GM18499 (cell line): Measurements from ENCODE around the gene FGF2.

Experiments used
- ATAC-seq: cut with Tn5 transposase; IDR thresholded peaks from one replicate; pipeline ENCODE4 v1.9.1; 2021; ENCODE audit warnings: moderate number of reproducible peaks; ENCODE audit not compliant: insufficient read depth, unreplicated experiment

FGF2 gene

GRCh38 chr4:122882857-122883735 is 56.5 kb downstream of the FGF2 start:
- no peak for ATAC-seq

GRCh38 chr4:122884499-122884898 is 57.9 kb downstream of the FGF2 start:
- no peak for ATAC-seq

GRCh38 chr4:122889726-122890125 is 63.1 kb downstream of the FGF2 start:
- no peak for ATAC-seq

- ATAC-seq = no peak
Measured at GRCh38 chr4:122890147-122890795, 63.6 kb downstream of the FGF2 start.

GRCh38 chr4:122894827-122895226 is 68.2 kb downstream of the FGF2 start:
- ATAC-seq = no peak

- ATAC-seq = no peak
Measured at GRCh38 chr4:122895336-122895995, 68.8 kb downstream of the FGF2 start.

GRCh38 chr4:122896270-122896669 is 69.6 kb downstream of the FGF2 start:
- no peak for ATAC-seq

- ATAC-seq = no peak
Measured at GRCh38 chr4:122898370-122899150, 71.9 kb downstream of the FGF2 start.

GRCh38 chr4:122899682-122900081 is 73.1 kb downstream of the FGF2 start:
- ATAC-seq = no peak

GRCh38 chr4:122900314-122900713 is 73.7 kb downstream of the FGF2 start:
- ATAC-seq = no peak

- no peak for ATAC-seq
Measured at GRCh38 chr4:122901247-122902010, 74.8 kb downstream of the FGF2 start.

GRCh38 chr4:122903766-122904288 is 77.2 kb downstream of the FGF2 start:
- no peak for ATAC-seq

GRCh38 chr4:122906859-122907305 is 80.3 kb downstream of the FGF2 start:
- ATAC-seq = no peak

GRCh38 chr4:122908223-122908622 is 81.6 kb downstream of the FGF2 start:
- no peak for ATAC-seq

GRCh38 chr4:122909683-122910082 is 83.1 kb downstream of the FGF2 start:
- ATAC-seq = no peak

GRCh38 chr4:122911588-122911987 is 85.0 kb downstream of the FGF2 start:
- ATAC-seq = no peak

GRCh38 chr4:122912810-122913575 is 86.4 kb downstream of the FGF2 start:
- no peak for ATAC-seq

GRCh38 chr4:122914292-122914904 is 87.8 kb downstream of the FGF2 start:
- peak; percentile 88 for ATAC-seq
